Measurements from ENCODE around the gene ZDHHC14. TPM values are rescaled to one million over a fixed set of nuclear protein-coding genes. Genes with fewer than 3 reads are reported as not detected.

Gene ZDHHC14
- polyA plus RNA-seq, 1 donor (not counting 4 experiments of a cell fraction or from before 2014, with no cell fraction given): 6.4 TPM

DNA sequence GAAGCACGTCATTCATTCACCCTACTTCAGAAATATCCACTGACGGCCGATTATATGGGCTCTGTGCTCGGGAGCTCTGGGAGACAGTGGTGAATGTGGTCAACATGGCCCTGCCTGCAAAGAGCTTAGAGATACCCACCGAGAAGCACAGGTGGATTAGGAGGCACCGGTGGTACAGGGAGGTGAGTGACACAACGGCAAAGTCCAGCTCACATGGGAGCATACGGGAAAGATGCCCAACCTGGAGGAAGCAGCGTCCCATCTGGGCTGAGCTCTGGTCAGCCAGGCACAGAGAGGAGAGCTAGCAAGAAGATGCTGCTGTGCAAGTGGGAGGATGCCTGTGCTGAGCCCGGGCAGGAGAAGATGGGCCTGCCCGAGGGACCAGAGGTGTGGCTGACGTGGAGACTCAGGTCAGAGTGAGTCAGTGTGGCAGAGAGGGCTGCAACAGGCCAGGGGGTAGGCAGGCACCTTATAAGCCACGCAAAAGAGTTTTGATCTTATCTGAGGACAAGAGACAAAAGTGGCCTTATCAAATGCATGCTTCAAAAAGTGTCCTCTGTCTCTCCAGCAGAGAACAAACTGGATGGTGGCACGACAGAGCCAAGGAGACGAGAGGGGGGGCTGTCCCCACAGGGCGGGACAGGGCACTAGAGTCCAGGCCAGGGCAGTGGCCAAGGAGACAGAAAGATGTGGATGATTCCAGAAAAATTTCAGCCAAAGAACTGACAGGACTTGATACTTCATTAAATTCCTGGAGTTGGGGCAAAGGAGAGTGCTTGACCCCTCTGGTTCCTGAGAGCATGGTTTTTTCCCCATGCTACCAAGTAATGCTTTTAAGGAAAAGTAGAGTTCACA is 227.5 kb downstream of the ZDHHC14 start:
- Histone ChIP-seq H3K27ac (ENCODE audit: control insufficient read depth, insufficient read depth, low read length) (no peak overlapping the region), H3K9me3 (ENCODE audit: control insufficient read depth, low read depth, low read length) (no peaks in the 10 kb centered on the region), H3K9ac (ENCODE audit: control insufficient read depth, extremely low read depth, insufficient read depth, low read length) (no peak overlapping the region), H3K79me2 (ENCODE audit: control insufficient read depth, insufficient read depth, low read length) (no peaks in the 10 kb centered on the region), H3K27me3 (ENCODE audit: control insufficient read depth, extremely low read depth, insufficient read depth, low read length) (no peaks in the 10 kb centered on the region), H3K9me1 (ENCODE audit: control insufficient read depth, extremely low read depth, insufficient read depth, low read length) (no peaks in the 10 kb centered on the region), H4K20me1 (ENCODE audit: control insufficient read depth, extremely low read depth, insufficient read depth, low read length) (no peaks in the 10 kb centered on the region), H3K4me2 (ENCODE audit: control insufficient read depth, extremely low read depth, insufficient read depth, low read depth, low read length) (no peak overlapping the region), H3K36me3 (ENCODE audit: control insufficient read depth in 2 of 2, extremely low read depth in 1 of 2, insufficient read depth in 2 of 2, low read length in 2 of 2) (no peaks in the 10 kb centered on the region), H3K4me3 (ENCODE audit: control insufficient read depth in 2 of 3, extremely low read depth in 1 of 3, insufficient read depth in 2 of 3, low read depth in 1 of 3, low read length in 3 of 3) (no peak overlapping the region), H3K4me1 (ENCODE audit: control insufficient read depth, extremely low read depth, insufficient read depth, low read length) (peaks cover 5% of the 10 kb centered on the region), H2AFZ (ENCODE audit: control insufficient read depth, low read length) (no peak overlapping the region)
- FAIRE-seq: no peak
- dilution Hi-C loops (cut with MboI; ENCODE audit: extremely low pct_ligation_motif_present, low sequenced_read_pairs): no loop called here
- TF ChIP-seq EZH2 (IDR thresholded peaks at IDR 0.05; ENCODE audit: low read length): no peak
- TF ChIP-seq, protein P1, sequence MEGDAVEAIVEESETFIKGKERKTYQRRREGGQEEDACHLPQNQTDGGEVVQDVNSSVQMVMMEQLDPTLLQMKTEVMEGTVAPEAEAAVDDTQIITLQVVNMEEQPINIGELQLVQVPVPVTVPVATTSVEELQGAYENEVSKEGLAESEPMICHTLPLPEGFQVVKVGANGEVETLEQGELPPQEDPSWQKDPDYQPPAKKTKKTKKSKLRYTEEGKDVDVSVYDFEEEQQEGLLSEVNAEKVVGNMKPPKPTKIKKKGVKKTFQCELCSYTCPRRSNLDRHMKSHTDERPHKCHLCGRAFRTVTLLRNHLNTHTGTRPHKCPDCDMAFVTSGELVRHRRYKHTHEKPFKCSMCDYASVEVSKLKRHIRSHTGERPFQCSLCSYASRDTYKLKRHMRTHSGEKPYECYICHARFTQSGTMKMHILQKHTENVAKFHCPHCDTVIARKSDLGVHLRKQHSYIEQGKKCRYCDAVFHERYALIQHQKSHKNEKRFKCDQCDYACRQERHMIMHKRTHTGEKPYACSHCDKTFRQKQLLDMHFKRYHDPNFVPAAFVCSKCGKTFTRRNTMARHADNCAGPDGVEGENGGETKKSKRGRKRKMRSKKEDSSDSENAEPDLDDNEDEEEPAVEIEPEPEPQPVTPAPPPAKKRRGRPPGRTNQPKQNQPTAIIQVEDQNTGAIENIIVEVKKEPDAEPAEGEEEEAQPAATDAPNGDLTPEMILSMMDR (optimal IDR thresholded peaks at IDR 0.05 in 1 of 3, IDR thresholded peaks at IDR 0.05 in 1 of 3, conservative IDR thresholded peaks at IDR 0.05 in 1 of 3; ENCODE audit: extremely low read depth in 1 of 3, insufficient read depth in 2 of 3, low read length in 3 of 3): no peak
- DNase-seq (ENCODE audit: low read depth, low spot score): no peak

DNA sequence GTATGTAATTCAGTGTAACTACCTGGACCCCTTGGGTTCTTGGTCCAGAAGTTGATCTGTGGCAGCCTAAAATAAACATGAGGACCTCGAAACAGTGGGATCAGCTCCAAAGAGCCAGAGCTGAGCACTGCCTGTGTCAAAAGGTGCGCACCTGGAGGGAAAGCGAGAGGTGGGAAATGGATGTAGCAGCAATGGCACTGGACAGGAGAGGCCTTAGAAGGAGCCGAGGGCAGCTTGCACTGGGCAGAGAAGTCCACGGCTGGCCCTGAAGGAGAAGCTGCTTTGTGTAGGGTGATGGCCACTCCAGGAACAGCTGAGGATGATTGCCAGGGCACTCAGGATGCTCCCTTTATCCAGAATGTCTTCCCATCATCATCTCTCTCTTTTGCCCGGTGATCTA is 228.1 kb downstream of the ZDHHC14 start:
- H3K79me2 ChIP-seq (ENCODE audit: control insufficient read depth, insufficient read depth, low read length): no peaks in the 10 kb centered on the region
- H3K36me3 ChIP-seq (ENCODE audit: control insufficient read depth in 2 of 2, extremely low read depth in 1 of 2, insufficient read depth in 2 of 2, low read length in 2 of 2): no peaks in the 10 kb centered on the region
- no peak overlapping the region for H2AFZ ChIP-seq (ENCODE audit: control insufficient read depth, low read length)
- FAIRE-seq (no peak), DNase-seq (ENCODE audit: low read depth, low spot score) (no peak)
- no peak overlapping the region for H3K9ac ChIP-seq (ENCODE audit: control insufficient read depth, extremely low read depth, insufficient read depth, low read length)
- TF ChIP-seq, protein P1 (optimal IDR thresholded peaks at IDR 0.05 in 1 of 3, IDR thresholded peaks at IDR 0.05 in 1 of 3, conservative IDR thresholded peaks at IDR 0.05 in 1 of 3; ENCODE audit: extremely low read depth in 1 of 3, insufficient read depth in 2 of 3, low read length in 3 of 3): no peak
- no peaks in the 10 kb centered on the region for H4K20me1 ChIP-seq (ENCODE audit: control insufficient read depth, extremely low read depth, insufficient read depth, low read length)
- H3K9me3 ChIP-seq (ENCODE audit: control insufficient read depth, low read depth, low read length): no peaks in the 10 kb centered on the region
- H3K9me1 ChIP-seq (ENCODE audit: control insufficient read depth, extremely low read depth, insufficient read depth, low read length): no peaks in the 10 kb centered on the region
- peaks cover 10% of the 10 kb centered on the region for H3K4me1 ChIP-seq (ENCODE audit: control insufficient read depth, extremely low read depth, insufficient read depth, low read length)
- H3K27ac ChIP-seq (ENCODE audit: control insufficient read depth, insufficient read depth, low read length): no peak overlapping the region
- no peaks in the 10 kb centered on the region for H3K27me3 ChIP-seq (ENCODE audit: control insufficient read depth, extremely low read depth, insufficient read depth, low read length)
- dilution Hi-C loops (cut with MboI; ENCODE audit: extremely low pct_ligation_motif_present, low sequenced_read_pairs): no loop called here
- no peak overlapping the region for H3K4me3 ChIP-seq (ENCODE audit: control insufficient read depth in 2 of 3, extremely low read depth in 1 of 3, insufficient read depth in 2 of 3, low read depth in 1 of 3, low read length in 3 of 3)
- no peak overlapping the region for H3K4me2 ChIP-seq (ENCODE audit: control insufficient read depth, extremely low read depth, insufficient read depth, low read depth, low read length)
